H9 (cell line): ENCODE measurements around the gene HOXC10. TPM values are rescaled to one million over a fixed set of nuclear protein-coding genes. Genes with fewer than 3 reads are reported as not detected.

Experiments used
- DNase-seq: peaks from one replicate; pipeline ENCODE4 v3.0.0-alpha.2; 2017
- H2AFZ ChIP-seq: one replicate; pipeline ENCODE4 v1.6.1; 2013; ENCODE audit warnings: mild to moderate bottlenecking, low read length, control low read depth, moderate library complexity
- H2AK5ac ChIP-seq: 2 replicates; pipeline ENCODE4 v1.6.1; 2013; ENCODE audit warnings: low read length, control low read depth, mixed read lengths; ENCODE audit not compliant: insufficient read length
- H2BK120ac ChIP-seq: one replicate; pipeline ENCODE4 v1.6.1; 2013; ENCODE audit warnings: low read depth, mild to moderate bottlenecking, low read length, control low read depth, inconsistent platforms; ENCODE audit not compliant: poor library complexity, severe bottlenecking
- H2BK12ac ChIP-seq: 2 replicates; pipeline ENCODE4 v1.6.1; 2013; ENCODE audit warnings: low read length, control low read depth, mixed read lengths, low read depth; ENCODE audit not compliant: insufficient read length
- H2BK15ac ChIP-seq: 2 replicates; pipeline ENCODE4 v1.6.1; 2013; ENCODE audit warnings: low read depth, low read length, control low read depth
- H2BK20ac ChIP-seq: one replicate; pipeline ENCODE4 v1.6.1; 2013; ENCODE audit warnings: low read depth, mild to moderate bottlenecking, low read length, control low read depth, inconsistent platforms; ENCODE audit not compliant: poor library complexity, severe bottlenecking
- H2BK5ac ChIP-seq: 2 replicates; pipeline ENCODE4 v1.6.1; 2013; ENCODE audit warnings: low read length, control low read depth, mixed read lengths; ENCODE audit not compliant: insufficient read length
- H3K14ac ChIP-seq: 2 replicates; pipeline ENCODE4 v1.6.1; 2013; ENCODE audit warnings: low read length, control low read depth; ENCODE audit not compliant: insufficient read depth
- H3K18ac ChIP-seq: 2 replicates; pipeline ENCODE4 v1.6.1; 2013; ENCODE audit warnings: low read depth, mild to moderate bottlenecking, mixed read lengths, low read length, control low read depth; ENCODE audit not compliant: insufficient read length
- H3K23ac ChIP-seq: 2 replicates; pipeline ENCODE4 v1.6.1; 2013; ENCODE audit warnings: low read length, control low read depth, mixed read lengths, low read depth; ENCODE audit not compliant: insufficient read length
- H3K23me2 ChIP-seq: 2 replicates; pipeline ENCODE4 v1.6.1; 2013; ENCODE audit warnings: low read depth, mild to moderate bottlenecking, mixed read lengths, low read length, control low read depth; ENCODE audit not compliant: insufficient read length, poor library complexity, severe bottlenecking
- H3K27ac ChIP-seq: 2 replicates; pipeline ENCODE4 v1.5.1; 2013; ENCODE audit warnings: low read length, control low read depth, mixed read lengths, low read depth; ENCODE audit not compliant: insufficient read length
- H3K27me3 ChIP-seq: 2 replicates; pipeline ENCODE4 v1.6.1; 2013; ENCODE audit warnings: low read length, control low read depth, inconsistent platforms; ENCODE audit not compliant: insufficient read depth
- H3K4ac ChIP-seq: 2 replicates; pipeline ENCODE4 v1.6.1; 2013; ENCODE audit warnings: low read depth, mild to moderate bottlenecking, control low read depth, inconsistent platforms, low read length, moderate library complexity
- H3K4me1 ChIP-seq: 2 replicates; pipeline ENCODE4 v1.6.1; 2013; ENCODE audit warnings: low read length, control low read depth, inconsistent platforms; ENCODE audit not compliant: insufficient read depth
- H3K4me2 ChIP-seq: 2 replicates; pipeline ENCODE4 v1.6.1; 2013; ENCODE audit warnings: low read length, control low read depth, mixed read lengths; ENCODE audit not compliant: insufficient read length, insufficient read depth
- H3K56ac ChIP-seq: 2 replicates; pipeline ENCODE4 v1.6.1; 2013; ENCODE audit warnings: low read depth, mild to moderate bottlenecking, mixed read lengths, low read length, control low read depth; ENCODE audit not compliant: insufficient read length
- H3K79me1 ChIP-seq: 2 replicates; pipeline ENCODE4 v1.6.1; 2013; ENCODE audit warnings: low read depth, mild to moderate bottlenecking, moderate library complexity, low read length, control low read depth, inconsistent platforms; ENCODE audit not compliant: insufficient read depth, poor library complexity, severe bottlenecking
- H3K79me2 ChIP-seq: 2 replicates; pipeline ENCODE4 v1.6.1; 2013; ENCODE audit warnings: low read length, control low read depth, inconsistent platforms; ENCODE audit not compliant: insufficient read depth
- H3K9ac ChIP-seq: 2 replicates; pipeline ENCODE4 v1.6.1; 2013; ENCODE audit warnings: low read length, control low read depth, mixed read lengths; ENCODE audit not compliant: insufficient read length; ENCODE audit errors: extremely low read depth
- H3K9me3 ChIP-seq: one replicate; pipeline ENCODE4 v1.6.1; 2013; ENCODE audit warnings: low read depth, low read length, inconsistent platforms; ENCODE audit not compliant: control insufficient read depth
- H3T11ph ChIP-seq: one replicate; pipeline ENCODE4 v1.6.1; 2013; ENCODE audit warnings: mild to moderate bottlenecking, low read length, control low read depth, inconsistent platforms
- H4K20me1 ChIP-seq: one replicate; pipeline ENCODE4 v1.6.1; 2013; ENCODE audit not compliant: control insufficient read depth, insufficient read length, insufficient read depth
- H4K5ac ChIP-seq: 2 replicates; pipeline ENCODE4 v1.6.1; 2013; ENCODE audit warnings: low read depth, mild to moderate bottlenecking, mixed read lengths, low read length, control low read depth; ENCODE audit not compliant: insufficient read length
- H4K8ac ChIP-seq: replicated peaks from 2 replicates; pipeline ENCODE4 v1.6.1; 2013; ENCODE audit warnings: low read length, control low read depth, mixed read lengths, low read depth; ENCODE audit not compliant: insufficient read length
- H4K91ac ChIP-seq: 2 replicates; pipeline ENCODE4 v1.6.1; 2013; ENCODE audit warnings: low read depth, mild to moderate bottlenecking, moderate library complexity, mixed read lengths, low read length, control low read depth; ENCODE audit not compliant: insufficient read length
- H3K27ac Mint-ChIP-seq, 3 experiments: 2 replicates in 2 of 3; 3 replicates in 1 of 3; pipeline ENCODE4 v1.8.0; 2020 to 2021; ENCODE audit warnings: mixed read lengths in 3 of 3, mild to moderate bottlenecking in 1 of 3, moderate library complexity in 1 of 3
- H3K27me3 Mint-ChIP-seq: 2 replicates; pipeline ENCODE4 v1.8.0; 2021; ENCODE audit warnings: low read depth, mild to moderate bottlenecking, moderate library complexity, mixed read lengths
- H3K36me3 Mint-ChIP-seq, 3 experiments: 2 replicates in 2 of 3; 3 replicates in 1 of 3; pipeline ENCODE4 v1.8.0; 2020 to 2021; ENCODE audit warnings: low read depth in 3 of 3, mixed read lengths in 3 of 3; ENCODE audit not compliant: insufficient read depth in 1 of 3
- H3K4me1 Mint-ChIP-seq, 2 experiments: 2 replicates each; pipeline ENCODE4 v1.8.0; 2020; ENCODE audit warnings: mixed read lengths in 2 of 2
- H3K4me3 Mint-ChIP-seq, 2 experiments: 2 replicates in 1 of 2; 3 replicates in 1 of 2; pipeline ENCODE4 v1.8.0; 2020 to 2021; ENCODE audit warnings: mild to moderate bottlenecking in 2 of 2, mixed read lengths in 2 of 2, moderate library complexity in 1 of 2
- H3K9me3 Mint-ChIP-seq, 2 experiments: 2 replicates in 1 of 2; 3 replicates in 1 of 2; pipeline ENCODE4 v1.8.0; 2020; ENCODE audit warnings: mild to moderate bottlenecking in 2 of 2, mixed read lengths in 2 of 2, moderate library complexity in 1 of 2
- WGBS: extraction: QIAGEN DNeasy Blood & Tissue Kit; methylation state at CpG from one replicate; pipeline ENCODE4 v1.1.7; 2013; ENCODE audit warnings: missing lambda C conversion rate, low lambda C conversion rate, mixed read lengths; ENCODE audit not compliant: insufficient read length; ENCODE audit errors: extremely low coverage; 5-methylcytosine and 5-hydroxymethylcytosine counted together
- total RNA-seq: library from RNA; stranded (reverse); gene quantifications from 2 replicates; pipeline ENCODE4 v1.2.1, GENCODE V29; 2021
- TF ChIP-seq, protein P1 (sequence below): fragments of 200-600 bp; sonication (generic); conservative IDR thresholded peaks from 3 replicates; pipeline ENCODE4 v1.8.0; 2021; ENCODE audit warnings: antibody characterized with exemption, mild to moderate bottlenecking

The HOXC10 gene
- total RNA-seq, 1 experiment from 2014 or later: not detected

DNA sequence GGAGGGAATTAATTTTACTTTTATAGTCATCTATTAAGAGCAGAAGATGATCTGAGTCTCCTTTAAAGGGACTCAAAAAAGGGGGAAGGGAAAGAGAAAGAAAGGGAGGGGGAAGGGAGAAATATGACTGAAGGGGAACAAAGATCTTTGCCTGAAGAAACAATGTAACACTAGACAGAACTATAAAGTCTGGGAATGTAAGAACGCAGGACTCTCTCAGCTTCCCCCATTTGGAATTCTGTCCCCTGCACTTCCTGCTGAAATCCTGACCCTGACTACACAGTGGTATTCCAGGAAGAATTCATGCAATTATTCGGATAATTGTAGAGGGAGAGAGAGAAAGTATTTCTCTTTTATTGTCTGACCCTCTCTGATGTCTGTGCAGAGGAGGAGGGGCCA lies 20.6 kb upstream of the HOXC10 start:
- no peak overlapping the region for H3K4ac ChIP-seq
- H3K14ac ChIP-seq: no peak overlapping the region
- Mint-ChIP-seq H3K4me3 (no peak overlapping the region), H3K36me3 (no peaks in the 10 kb centered on the region), H3K4me1 (peaks cover 8 to 12% of the 10 kb centered on the region in 2 experiments; a peak in 3 of 4 replicates), H3K9me3 (peaks cover 2 to 16% of the 10 kb centered on the region in 2 experiments; a peak in 1 of 5 replicates), H3K27ac (no peak overlapping the region; a peak in 1 of 7 replicates), H3K27me3 (peaks cover 100% of the 10 kb centered on the region)
- H2AK5ac ChIP-seq: no peak overlapping the region
- H2BK12ac ChIP-seq: no peak overlapping the region
- H2BK120ac ChIP-seq: no peak overlapping the region
- H3K9me3 ChIP-seq: no peaks in the 10 kb centered on the region
- no peaks in the 10 kb centered on the region for H3K79me2 ChIP-seq
- no peak overlapping the region for H3K56ac ChIP-seq
- H4K20me1 ChIP-seq: no peaks in the 10 kb centered on the region
- H2AFZ ChIP-seq: no peak overlapping the region
- H3K23ac ChIP-seq: no peak overlapping the region
- H4K8ac ChIP-seq: no peak overlapping the region
- no peak overlapping the region for H2BK15ac ChIP-seq
- no peak overlapping the region for H3K27ac ChIP-seq
- no peak overlapping the region for H2BK5ac ChIP-seq
- no peak overlapping the region for H3K9ac ChIP-seq
- DNase-seq: no peak
- no peak overlapping the region for H3K4me2 ChIP-seq
- no peak overlapping the region for H2BK20ac ChIP-seq
- WGBS: no CpG with 5 or more reads among the region's 2 CpGs
- no peaks in the 10 kb centered on the region for H3K23me2 ChIP-seq
- no peak overlapping the region for H3K18ac ChIP-seq
- no peak overlapping the region for H4K5ac ChIP-seq
- no peak overlapping the region for H4K91ac ChIP-seq
- TF ChIP-seq, protein P1, sequence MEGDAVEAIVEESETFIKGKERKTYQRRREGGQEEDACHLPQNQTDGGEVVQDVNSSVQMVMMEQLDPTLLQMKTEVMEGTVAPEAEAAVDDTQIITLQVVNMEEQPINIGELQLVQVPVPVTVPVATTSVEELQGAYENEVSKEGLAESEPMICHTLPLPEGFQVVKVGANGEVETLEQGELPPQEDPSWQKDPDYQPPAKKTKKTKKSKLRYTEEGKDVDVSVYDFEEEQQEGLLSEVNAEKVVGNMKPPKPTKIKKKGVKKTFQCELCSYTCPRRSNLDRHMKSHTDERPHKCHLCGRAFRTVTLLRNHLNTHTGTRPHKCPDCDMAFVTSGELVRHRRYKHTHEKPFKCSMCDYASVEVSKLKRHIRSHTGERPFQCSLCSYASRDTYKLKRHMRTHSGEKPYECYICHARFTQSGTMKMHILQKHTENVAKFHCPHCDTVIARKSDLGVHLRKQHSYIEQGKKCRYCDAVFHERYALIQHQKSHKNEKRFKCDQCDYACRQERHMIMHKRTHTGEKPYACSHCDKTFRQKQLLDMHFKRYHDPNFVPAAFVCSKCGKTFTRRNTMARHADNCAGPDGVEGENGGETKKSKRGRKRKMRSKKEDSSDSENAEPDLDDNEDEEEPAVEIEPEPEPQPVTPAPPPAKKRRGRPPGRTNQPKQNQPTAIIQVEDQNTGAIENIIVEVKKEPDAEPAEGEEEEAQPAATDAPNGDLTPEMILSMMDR: no peak
- H3T11ph ChIP-seq: no peak overlapping the region
- no peaks in the 10 kb centered on the region for H3K4me1 ChIP-seq
- H3K79me1 ChIP-seq: no peaks in the 10 kb centered on the region
- H3K27me3 ChIP-seq: peaks cover 95% of the 10 kb centered on the region
